HL-60 (cell line): ENCODE results near the gene NFAT5.

ENCODE experiments used
- POLR2AphosphoS5 ChIP-seq: IDR thresholded peaks from 2 replicates; pipeline ENCODE4 v1.6.1; 2012; ENCODE audit warnings: low read depth
- TF ChIP-seq, protein P1 (sequence below): IDR thresholded peaks from one replicate; pipeline ENCODE4 v1.5.1; 2011; ENCODE audit warnings: low read length, control low read depth, inconsistent platforms; ENCODE audit not compliant: insufficient read depth

- TF ChIP-seq, protein P1, sequence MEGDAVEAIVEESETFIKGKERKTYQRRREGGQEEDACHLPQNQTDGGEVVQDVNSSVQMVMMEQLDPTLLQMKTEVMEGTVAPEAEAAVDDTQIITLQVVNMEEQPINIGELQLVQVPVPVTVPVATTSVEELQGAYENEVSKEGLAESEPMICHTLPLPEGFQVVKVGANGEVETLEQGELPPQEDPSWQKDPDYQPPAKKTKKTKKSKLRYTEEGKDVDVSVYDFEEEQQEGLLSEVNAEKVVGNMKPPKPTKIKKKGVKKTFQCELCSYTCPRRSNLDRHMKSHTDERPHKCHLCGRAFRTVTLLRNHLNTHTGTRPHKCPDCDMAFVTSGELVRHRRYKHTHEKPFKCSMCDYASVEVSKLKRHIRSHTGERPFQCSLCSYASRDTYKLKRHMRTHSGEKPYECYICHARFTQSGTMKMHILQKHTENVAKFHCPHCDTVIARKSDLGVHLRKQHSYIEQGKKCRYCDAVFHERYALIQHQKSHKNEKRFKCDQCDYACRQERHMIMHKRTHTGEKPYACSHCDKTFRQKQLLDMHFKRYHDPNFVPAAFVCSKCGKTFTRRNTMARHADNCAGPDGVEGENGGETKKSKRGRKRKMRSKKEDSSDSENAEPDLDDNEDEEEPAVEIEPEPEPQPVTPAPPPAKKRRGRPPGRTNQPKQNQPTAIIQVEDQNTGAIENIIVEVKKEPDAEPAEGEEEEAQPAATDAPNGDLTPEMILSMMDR = no peak
- no peak for TF ChIP-seq POLR2AphosphoS5
These were observed 44.6 kb downstream of the NFAT5 start for GRCh38 chr16:69610356-69610755.
